ENCODE data around the gene ATP2A1.
"Not testable (repeated sequence)": the region's sequence is repeated elsewhere in the genome, so short reads cannot be mapped to it uniquely, and the experiment has no call there.

The ATP2A1 gene

DNA sequence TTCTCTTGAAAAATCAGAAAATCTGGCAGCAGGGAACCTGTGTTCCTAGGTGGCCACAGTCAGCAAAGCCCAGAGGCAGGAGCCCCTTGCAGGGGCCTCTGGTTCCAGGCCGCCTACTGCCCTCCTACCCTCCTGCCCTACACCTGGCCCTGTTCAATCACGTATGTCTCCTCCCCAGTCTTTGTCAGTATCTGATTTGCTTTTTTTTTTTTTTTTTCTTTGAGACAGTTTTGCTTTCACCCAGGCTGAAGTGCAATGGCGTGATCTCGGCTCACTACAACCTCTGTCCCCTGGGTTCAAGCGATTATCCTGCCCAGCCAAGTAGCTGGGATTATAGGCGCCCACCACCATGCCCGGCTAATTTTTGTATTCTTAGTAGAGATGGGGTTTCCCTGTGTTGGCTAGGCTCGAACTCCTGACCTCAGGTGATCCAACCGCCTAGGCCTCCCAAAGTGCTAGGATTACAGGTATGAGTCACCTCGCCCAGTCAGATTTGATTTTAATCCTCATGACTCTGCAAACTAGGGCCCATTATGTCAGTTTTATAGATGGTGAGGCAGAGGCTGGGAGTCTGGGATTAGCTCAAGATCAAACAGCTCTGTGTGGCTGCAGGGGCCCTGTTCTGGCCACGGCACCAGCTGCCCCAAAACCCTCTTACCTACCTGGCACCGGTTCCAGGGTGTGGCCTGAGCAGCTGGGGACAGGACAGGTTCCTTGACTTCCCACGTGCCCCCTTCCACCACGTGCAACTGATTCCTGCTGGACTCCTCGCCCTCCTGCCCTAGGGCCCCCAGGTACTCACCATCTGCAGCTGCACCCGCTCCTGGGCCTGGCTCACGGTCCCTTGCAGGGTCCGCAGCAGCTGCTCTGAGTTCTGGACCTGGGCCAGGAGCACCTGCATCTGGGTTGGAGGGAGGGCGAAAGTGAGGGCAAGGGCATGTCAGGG is 32.1 kb downstream of the ATP2A1 start:
- no peak for DNase-seq

GRCh38 chr16:28912558-28912957 is 34.3 kb downstream of the ATP2A1 start:
- no peak for DNase-seq

DNA sequence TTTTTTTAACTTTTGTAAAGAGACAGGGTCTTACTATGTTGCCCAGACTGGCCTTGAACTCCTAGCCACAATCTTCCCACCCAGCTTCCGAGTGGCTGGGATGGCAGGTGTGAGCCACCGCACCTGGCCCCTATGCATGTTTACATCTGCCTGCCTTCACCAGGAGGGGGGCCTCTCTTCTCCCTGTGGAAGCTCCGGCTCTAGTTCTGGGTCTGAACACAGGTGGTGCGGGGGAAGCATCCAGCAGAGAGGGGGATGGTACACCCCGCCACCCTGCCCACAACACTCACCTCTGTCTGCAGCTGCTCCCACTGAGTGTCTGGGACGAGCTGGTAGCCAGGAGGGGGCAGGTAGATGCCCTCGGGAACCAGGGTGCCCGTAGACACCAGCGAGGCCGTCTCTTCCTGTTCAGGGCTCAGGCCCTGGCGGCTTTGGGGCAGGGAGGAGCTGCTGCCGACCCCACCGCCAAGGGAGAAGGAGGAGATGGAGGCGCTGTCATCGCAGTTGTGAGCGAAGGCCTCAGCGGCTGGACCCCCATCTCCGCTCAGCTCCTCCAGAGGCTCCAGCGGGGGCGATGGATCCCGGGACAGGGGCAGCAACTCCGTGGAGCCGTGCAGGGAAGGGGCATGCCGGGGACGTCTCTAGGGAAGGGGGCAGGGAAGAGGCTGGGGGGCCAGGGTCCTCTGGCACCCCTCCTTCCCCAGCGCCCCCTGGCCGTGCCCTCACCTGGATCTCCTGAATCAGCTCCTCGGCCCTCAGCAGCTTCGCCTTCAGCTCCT is 35.8 kb downstream of the ATP2A1 start:
- no peak for DNase-seq

- DNase-seq, result no peak
Observed at GRCh38 chr16:28915181-28915580, 36.9 kb downstream of the ATP2A1 start.

DNA sequence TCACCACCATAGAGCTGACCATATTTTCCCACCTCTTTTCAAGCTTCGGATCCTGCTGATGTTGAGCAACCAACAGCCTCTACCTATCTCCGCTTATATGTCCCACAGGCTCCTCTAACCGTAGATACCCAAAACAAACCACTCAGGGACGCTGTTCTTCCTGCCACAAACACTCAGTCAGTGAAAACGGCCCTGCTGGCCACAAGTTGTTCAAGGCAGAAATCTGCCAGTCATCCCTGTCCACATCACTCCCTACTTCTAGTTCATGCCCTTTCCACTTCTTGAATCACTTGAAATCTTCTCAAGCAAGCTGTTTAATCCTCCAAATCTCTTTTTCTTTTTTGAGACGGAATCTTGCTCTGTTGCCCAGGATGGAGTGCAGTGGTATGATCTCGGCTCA is 38.8 kb downstream of the ATP2A1 start:
- DNase-seq, result no peak

DNA sequence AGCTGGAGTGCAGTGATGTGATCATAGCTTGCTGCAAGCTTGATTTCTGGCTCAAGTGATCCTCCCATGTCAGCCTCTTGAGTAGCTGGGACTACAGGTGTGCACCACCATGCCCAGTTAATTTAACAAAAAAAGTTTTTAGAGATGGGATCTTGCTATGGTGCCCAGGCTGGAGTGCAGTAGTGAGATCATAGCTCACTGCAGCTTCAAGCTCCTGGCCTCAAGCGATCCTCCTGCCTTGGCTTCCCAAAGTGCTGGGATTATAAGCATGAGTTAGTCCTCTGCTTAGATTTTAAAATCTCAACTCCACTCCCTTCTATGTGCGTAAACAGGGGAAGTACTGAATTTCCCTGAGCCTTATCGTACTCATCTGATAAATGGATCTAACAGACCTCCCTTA is 40.4 kb downstream of the ATP2A1 start:
- DNase-seq, result no peak

DNA sequence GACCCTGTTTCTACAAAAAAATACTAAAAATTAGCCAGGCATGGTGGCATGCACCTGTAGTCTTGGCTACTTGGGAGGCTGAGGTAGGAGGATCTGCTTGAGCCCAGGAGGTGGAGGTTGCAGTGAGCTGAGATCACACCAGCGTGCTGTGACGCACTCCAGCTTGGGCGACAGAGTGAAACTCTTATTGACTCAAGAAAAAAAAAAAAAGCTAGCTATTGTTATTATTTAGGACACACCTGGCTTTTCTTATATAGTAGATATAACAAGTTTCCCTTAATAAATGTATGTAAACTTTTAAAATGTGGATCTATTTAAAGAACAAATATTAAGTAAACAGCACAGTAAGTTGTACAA is 44.9 kb downstream of the ATP2A1 start:
- no peak for DNase-seq

- DNase-seq, result no peak
Observed at GRCh38 chr16:28923652-28924398, 45.5 kb downstream of the ATP2A1 start.

DNA sequence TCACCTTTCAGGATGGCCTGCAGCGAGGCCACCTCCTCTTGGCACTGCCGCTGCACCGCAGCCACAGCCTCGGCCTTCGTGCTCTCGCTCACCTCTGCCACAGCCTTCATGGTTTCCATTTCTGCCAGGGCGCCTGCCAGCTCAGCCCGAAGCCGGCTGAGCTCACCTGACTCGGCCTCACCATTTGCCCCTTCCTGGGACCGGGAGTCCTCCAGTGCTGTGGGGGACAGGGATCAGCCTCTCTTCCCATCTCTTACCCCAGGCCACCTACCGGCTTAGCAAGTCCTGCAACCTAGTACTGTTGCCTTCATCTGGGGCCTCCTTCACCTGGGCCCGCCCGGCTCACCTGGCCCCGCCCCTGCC is 46.1 kb downstream of the ATP2A1 start:
- DNase-seq, result no peak

- DNase-seq, result peak; percentile 88 to 97 (median 93)
Observed at GRCh38 chr16:28924762-28925385, 46.6 kb downstream of the ATP2A1 start, which contains the start of gene RABEP2. Gene RABEP2 (minus strand): TSS chr16:28925238. CDS start chr16:28925163, 75 bp downstream.

GRCh38 chr16:28925386-28926228 is 47.3 kb downstream of the ATP2A1 start:
- DNase-seq, result peak; percentile 60 to 66 (median 61)

- DNase-seq, result not testable (repeated sequence)
Observed at GRCh38 chr16:28926284-28926683, 48.0 kb downstream of the ATP2A1 start.

DNA sequence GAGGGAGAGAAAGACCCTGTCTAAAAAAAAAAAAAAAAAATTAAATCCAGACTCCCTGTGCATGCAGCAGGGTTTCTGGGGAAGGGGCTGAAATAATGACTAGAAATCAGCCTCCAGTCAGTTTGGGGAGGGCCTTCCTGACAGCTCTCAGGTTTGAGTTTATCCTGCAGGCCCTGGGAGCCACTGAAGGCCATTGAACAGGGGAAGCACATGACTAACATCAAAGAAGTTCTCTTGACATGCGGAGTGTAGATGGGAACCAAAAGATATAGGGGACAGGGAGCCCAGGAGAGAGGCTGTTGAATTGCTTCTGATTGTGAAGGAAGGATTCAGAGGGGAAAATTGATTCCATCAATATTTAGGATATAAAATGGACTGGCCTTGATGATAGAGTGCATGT is 49.5 kb downstream of the ATP2A1 start:
- no peak for DNase-seq

GRCh38 chr16:28930203-28930602 is 51.9 kb downstream of the ATP2A1 start:
- DNase-seq, result no peak

DNA sequence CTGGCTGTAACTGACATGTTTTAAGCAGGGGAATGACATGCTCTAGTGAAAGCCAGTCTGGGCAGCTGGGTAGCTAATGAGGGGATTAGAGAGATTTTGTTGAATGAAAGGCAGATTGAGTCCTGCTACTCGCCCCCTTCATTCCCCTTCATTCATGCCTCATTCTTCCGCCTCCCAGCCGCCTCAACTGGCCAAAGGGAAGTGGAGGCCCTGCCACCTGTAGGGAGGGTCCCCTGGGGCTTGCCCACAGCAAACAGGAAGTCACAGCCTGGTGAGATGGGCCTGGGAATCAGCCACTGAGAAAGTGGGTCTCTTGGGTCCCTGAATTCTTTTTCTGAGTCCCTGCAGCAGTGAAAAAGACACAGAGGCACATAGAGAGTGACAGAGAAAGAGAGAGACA is 52.4 kb downstream of the ATP2A1 start:
- DNase-seq, result no peak

- no peak for DNase-seq
Observed at GRCh38 chr16:28931801-28932225, 53.5 kb downstream of the ATP2A1 start, which contains the start of gene CD19. Gene CD19 (plus strand): TSS chr16:28931971. CDS start chr16:28932001, 30 bp downstream.

DNA sequence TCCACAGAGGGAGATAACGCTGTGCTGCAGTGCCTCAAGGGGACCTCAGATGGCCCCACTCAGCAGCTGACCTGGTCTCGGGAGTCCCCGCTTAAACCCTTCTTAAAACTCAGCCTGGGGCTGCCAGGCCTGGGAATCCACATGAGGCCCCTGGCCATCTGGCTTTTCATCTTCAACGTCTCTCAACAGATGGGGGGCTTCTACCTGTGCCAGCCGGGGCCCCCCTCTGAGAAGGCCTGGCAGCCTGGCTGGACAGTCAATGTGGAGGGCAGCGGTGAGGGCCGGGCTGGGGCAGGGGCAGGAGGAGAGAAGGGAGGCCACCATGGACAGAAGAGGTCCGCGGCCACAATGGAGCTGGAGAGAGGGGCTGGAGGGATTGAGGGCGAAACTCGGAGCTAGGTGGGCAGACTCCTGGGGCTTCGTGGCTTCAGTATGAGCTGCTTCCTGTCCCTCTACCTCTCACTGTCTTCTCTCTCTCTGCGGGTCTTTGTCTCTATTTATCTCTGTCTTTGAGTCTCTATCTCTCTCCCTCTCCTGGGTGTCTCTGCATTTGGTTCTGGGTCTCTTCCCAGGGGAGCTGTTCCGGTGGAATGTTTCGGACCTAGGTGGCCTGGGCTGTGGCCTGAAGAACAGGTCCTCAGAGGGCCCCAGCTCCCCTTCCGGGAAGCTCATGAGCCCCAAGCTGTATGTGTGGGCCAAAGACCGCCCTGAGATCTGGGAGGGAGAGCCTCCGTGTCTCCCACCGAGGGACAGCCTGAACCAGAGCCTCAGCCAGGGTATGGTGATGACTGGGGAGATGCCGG is 54.3 kb downstream of the ATP2A1 start:
- DNase-seq, result no peak

GRCh38 chr16:28933171-28933570 is 54.9 kb downstream of the ATP2A1 start:
- no peak for DNase-seq

DNA sequence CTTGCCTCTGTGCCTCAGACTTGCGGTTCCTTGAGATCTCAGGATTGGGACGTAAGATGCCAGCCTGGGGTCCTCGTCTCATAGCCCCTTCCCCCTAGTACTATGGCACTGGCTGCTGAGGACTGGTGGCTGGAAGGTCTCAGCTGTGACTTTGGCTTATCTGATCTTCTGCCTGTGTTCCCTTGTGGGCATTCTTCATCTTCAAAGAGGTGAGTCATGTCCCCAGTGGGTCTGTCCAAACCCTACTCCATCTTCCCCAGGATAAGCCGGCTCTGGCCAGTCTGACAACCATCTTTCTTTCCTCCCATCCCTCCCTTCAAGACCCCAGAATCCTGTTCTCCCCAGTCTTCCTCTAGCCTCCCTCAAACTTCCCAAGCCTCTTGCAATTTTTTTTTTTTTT is 57.1 kb downstream of the ATP2A1 start:
- DNase-seq, result no peak

DNA sequence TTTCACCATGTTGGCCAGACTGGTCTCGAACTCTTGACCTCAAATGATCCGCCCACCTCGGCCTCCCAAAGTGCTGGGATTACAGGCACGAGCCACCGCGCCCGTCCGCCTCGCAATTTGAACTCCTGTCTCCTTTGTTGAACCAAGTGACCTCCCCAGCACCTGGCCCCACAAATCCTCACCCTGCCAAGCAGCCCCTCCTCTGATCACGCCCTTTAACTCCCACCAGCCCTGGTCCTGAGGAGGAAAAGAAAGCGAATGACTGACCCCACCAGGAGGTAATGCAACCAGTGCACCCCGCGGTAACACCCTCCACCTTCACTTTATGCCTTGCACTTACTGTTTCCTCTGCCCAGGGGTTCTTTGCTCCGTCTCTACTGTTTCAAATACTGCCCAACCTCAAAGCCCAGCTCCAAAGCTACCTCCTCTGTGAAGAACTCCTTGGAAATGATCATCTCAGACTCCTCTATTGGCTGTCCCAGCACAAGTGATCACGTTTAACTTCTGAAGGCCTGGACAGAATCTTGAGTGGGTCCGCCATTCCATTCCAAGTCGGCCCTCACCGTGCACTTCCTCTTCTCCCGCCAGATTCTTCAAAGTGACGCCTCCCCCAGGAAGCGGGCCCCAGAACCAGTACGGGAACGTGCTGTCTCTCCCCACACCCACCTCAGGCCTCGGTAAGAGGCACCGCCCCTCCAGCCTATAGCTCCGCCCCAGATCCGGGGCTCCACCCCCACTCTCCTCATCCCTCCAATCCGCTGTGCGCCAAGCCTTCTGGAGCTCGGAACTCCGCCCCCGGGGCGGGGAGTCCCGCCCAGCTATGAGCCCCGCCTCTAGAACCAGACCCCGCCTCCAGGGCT is 57.9 kb downstream of the ATP2A1 start:
- peak; percentile 54 to 74 (median 60) for DNase-seq
